22Rv1 (cell line): ENCODE measurements around the gene VPS52.
"Not testable (repeated sequence)": the region's sequence is repeated elsewhere in the genome, so short reads cannot be mapped to it uniquely, and the experiment has no call there.

Experiments used
- CTCF ChIP-seq: fragments of 450-650 bp; IDR thresholded peaks from 2 replicates; pipeline ENCODE4 v1.5.1; 2017; ENCODE audit warnings: mild to moderate bottlenecking
- ZFX ChIP-seq: fragments of 450-650 bp; IDR thresholded peaks from 2 replicates; pipeline ENCODE4 v1.6.1; 2017; ENCODE audit warnings: antibody characterized with exemption, borderline replicate concordance

GRCh38 chr6:33285214-33285613, 13.5 kb upstream of the VPS52 start:
- not testable (repeated sequence) for TF ChIP-seq CTCF, ZFX
